Natural killer cell treated with Interleukin-12 subunit alpha and Interleukin-12 subunit beta and Interleukin-15 and Interleukin-18, amount 100 ng/mL, for 72 hours (primary cell): ENCODE measurements around the gene SLBP. TPM values are rescaled to one million over a fixed set of nuclear protein-coding genes. Genes with fewer than 3 reads are reported as not detected.

Experiments used
- ATAC-seq, 2 donors: fragments of 150-1000 bp; cut with Tn5 transposase in 1 of 2; sonication (Bioruptor Pico), chemical (Tn5 transposase) in 1 of 2; 2 replicates each; pipeline ENCODE4 v1.10.0; 2021
- DNase-seq: peaks from one replicate; pipeline ENCODE4 v3.0.0; 2022; ENCODE audit warnings: low spot score
- H3K27ac Mint-ChIP-seq, 2 donors: 1 replicate in 1 of 2; 2 replicates in 1 of 2; pipeline ENCODE4 v1.8.0; 2022; ENCODE audit warnings: mixed read lengths in 2 of 2, mild to moderate bottlenecking in 1 of 2, moderate library complexity in 1 of 2
- H3K27me3 Mint-ChIP-seq, 2 donors: 1 replicate in 1 of 2; 2 replicates in 1 of 2; pipeline ENCODE4 v1.8.0; 2022; ENCODE audit warnings: mixed read lengths in 2 of 2
- H3K36me3 Mint-ChIP-seq: one replicate; pipeline ENCODE4 v1.8.0; 2022; ENCODE audit warnings: mixed read lengths
- H3K4me1 Mint-ChIP-seq, 2 donors: 1 replicate in 1 of 2; 2 replicates in 1 of 2; pipeline ENCODE4 v1.8.0; 2022; ENCODE audit warnings: low read depth in 2 of 2, mixed read lengths in 2 of 2, mild to moderate bottlenecking in 1 of 2
- H3K4me3 Mint-ChIP-seq: one replicate; pipeline ENCODE4 v1.8.0; 2022; ENCODE audit warnings: mixed read lengths
- H3K9me3 Mint-ChIP-seq: 2 replicates; pipeline ENCODE4 v1.8.0; 2022; ENCODE audit warnings: mixed read lengths
- total RNA-seq, 2 donors: library from RNA; stranded (reverse); gene quantifications; one replicate each; pipeline ENCODE4 v1.2.3, GENCODE V29; 2022

The SLBP gene
- total RNA-seq, 2 donors from 2014 or later = 83.0 to 129 TPM

DNA sequence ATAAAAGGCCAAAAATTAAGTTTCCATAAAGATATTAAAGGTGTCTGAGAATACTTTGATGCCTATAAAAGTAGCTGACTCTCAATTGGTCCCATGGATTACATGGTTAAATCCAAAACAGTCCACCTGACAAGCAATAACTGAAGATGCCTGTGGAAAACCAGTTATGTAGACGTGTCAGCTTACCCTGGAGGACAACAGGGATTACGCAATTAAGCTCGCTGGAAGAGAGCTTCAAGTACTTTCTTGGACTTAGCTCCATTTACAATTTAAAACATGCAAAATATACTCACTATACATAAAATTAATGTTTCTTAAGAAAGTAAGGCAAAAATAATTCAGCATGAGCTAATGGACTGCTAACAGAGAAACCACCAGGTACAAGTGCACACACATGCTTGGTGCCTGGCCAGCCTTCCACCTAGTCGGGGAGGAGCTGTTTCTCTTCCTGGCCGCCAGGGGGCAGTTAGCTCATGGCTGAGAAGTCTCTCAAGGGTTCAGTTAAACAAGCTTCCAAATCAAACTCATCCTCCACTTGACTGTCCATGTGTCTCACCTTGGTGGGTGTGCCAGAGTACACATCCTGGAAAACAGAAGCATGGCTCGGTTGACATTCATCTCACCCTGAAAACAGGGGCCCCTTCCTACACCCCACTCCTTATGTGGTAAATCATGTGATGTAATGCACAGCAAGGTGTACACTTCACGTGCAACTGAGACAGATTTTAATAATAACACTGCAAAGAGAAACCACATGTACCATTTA, 18.8 kb downstream of the SLBP start:
- H3K36me3 Mint-ChIP-seq = peaks cover 23% of the 10 kb centered on the region
- no peaks in the 10 kb centered on the region for H3K27me3 Mint-ChIP-seq
- no peak overlapping the region for H3K27ac Mint-ChIP-seq
- no peaks in the 10 kb centered on the region for H3K9me3 Mint-ChIP-seq
- peak; percentile 86 for ATAC-seq
- peaks cover 0 to 2% of the 10 kb centered on the region in 2 donors for H3K4me1 Mint-ChIP-seq
- peak; percentile 79 for DNase-seq
- no peak overlapping the region for H3K4me3 Mint-ChIP-seq

GRCh38 chr4:1691737-1692373, 20.3 kb downstream of the SLBP start:
- Mint-ChIP-seq H3K27ac (no peak overlapping the region), H3K36me3 (peaks cover 23% of the 10 kb centered on the region), H3K27me3 (no peaks in the 10 kb centered on the region), H3K4me1 (peaks cover 0 to 2% of the 10 kb centered on the region in 2 donors), H3K4me3 (no peak overlapping the region), H3K9me3 (no peaks in the 10 kb centered on the region)
- DNase-seq = no peak
- no peak for ATAC-seq

DNA sequence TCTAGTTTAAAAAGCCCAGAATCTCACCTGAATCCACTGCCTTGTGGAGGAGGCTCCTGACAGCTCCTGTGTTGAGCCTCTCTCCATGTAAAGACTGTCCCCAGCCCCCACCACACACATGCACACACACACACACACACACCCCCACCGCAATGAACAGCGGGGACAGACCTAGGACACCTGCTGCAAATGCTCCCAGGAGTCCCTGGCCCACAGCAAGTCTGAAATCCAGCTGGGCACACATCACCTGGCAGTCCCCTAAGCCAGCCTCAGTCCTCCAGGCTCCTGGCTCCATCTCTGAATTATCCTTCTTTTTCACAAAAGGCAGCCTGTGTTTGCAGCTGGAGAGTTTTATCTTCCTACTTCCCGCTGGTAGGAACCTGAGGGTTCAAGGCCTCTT, 21.4 kb downstream of the SLBP start:
- Mint-ChIP-seq H3K9me3 (no peaks in the 10 kb centered on the region), H3K4me3 (no peak overlapping the region), H3K27me3 (no peaks in the 10 kb centered on the region), H3K27ac (no peak overlapping the region), H3K36me3 (peaks cover 16% of the 10 kb centered on the region), H3K4me1 (peaks cover 0 to 2% of the 10 kb centered on the region in 2 donors)
- ATAC-seq = no peak
- no peak for DNase-seq

GRCh38 chr4:1686440-1687036, 25.6 kb downstream of the SLBP start:
- peaks cover 6 to 10% of the 10 kb centered on the region in 2 donors for H3K4me1 Mint-ChIP-seq
- H3K4me3 Mint-ChIP-seq = no peak overlapping the region
- H3K27ac Mint-ChIP-seq = no peak overlapping the region
- no peaks in the 10 kb centered on the region for H3K9me3 Mint-ChIP-seq
- H3K27me3 Mint-ChIP-seq = no peaks in the 10 kb centered on the region
- DNase-seq (no peak), ATAC-seq (no peak)
- no peaks in the 10 kb centered on the region for H3K36me3 Mint-ChIP-seq

- DNase-seq = no peak
- H3K4me3 Mint-ChIP-seq = no peak overlapping the region
Measured at GRCh38 chr4:1685235-1686150, 26.6 kb downstream of the SLBP start.

DNA sequence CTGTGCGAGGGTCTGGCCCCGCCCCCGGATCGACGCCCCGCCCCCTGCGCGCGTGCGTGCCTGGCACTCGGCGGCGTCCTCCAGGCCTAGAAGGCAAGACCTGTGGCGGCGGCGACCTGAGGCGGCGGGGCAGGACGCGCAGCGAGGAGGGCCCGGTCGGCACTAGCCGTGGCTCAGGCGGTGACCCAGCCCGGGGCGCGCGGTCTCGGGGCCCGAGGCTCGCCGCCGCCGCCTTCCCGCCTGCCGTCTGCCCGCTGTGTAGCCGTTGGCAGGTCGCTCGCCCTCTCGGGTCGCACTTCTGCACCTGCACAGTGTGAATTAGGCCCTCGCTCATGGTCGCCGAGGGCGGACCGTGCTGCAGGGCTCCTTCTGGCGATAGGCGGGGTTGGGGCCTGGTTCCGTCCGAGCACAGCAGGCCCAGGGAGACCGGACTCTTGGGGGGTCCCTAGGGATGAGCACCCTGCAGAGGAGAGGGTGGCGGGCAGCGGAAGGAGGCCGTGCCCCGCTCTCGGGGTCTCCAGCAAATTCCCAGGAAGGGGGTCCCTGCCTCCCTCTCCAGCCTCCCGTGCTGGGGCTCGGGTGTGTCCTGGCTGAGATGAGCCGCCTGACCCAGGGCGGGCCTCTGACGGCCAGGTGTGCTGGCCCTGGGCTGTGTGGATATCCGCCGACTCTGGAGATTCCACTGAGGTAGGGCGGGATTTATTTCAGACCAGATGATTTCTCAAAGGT, 27.4 kb downstream of the SLBP start:
- ATAC-seq = peak in 1 of 2 donors; percentile 0

More at GRCh38 chr4:1685235-1686150, 26.6 kb downstream of the SLBP start:
- Mint-ChIP-seq H3K27me3 (no peaks in the 10 kb centered on the region), H3K9me3 (no peaks in the 10 kb centered on the region), H3K27ac (no peak overlapping the region), H3K4me1 (peaks cover 6 to 10% of the 10 kb centered on the region in 2 donors), H3K36me3 (no peaks in the 10 kb centered on the region)
- ATAC-seq = no peak

DNA sequence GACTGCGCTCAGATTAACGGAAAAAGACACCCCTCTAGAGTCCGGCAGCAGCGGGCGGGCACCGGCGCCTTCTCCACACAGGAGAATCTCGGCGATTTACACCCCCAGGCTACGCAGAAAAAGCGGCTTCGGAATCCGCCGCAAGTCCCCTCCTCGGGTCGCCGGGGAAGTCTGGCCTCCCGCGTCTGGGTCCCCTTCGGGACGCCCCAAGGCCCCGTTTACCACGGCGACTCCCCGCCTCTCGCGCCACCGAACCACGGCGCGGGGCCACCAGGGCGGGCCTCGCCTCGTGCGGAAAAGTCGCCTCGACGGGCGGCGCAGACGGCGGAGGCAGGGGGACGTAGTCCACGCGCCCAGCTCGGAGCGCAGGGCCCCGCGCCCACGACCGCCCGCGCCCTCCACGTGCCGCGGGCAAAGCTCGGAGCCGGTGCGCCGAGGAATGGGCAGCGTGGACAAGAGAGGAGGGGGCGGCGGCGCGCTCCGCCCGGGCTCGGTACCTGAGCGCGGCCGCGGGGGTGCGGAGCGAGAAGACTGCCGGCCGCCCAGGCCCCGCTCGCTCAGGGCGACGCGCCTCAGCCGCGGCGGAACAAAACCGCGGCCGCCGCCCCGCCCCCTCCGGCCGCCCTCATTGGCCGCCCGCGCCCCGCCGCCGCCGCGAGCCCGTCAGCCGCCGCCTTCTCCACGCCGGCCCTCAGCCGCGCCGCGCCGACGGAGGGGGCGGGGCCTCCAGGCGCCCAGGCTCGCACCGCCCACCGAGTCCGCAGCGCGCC, 28.2 kb downstream of the SLBP start, which contains the start of gene FAM53A:
FAM53A (minus strand) TSS at position 578 of the 770 bp plus-strand sequence. CDS start 15,572 bp downstream, outside the sequence.
- Mint-ChIP-seq H3K4me3 (peak within 1 kb of the TSS; percentile 89), H3K27me3 (no peaks in the 10 kb centered on the region), H3K9me3 (no peaks in the 10 kb centered on the region), H3K4me1 (peaks cover 6 to 10% of the 10 kb centered on the region in 2 donors), H3K27ac (peak within 1 kb of the TSS; percentile 54 to 79), H3K36me3 (no peaks in the 10 kb centered on the region)
- ATAC-seq (peak; percentile 98), DNase-seq (peak; percentile 96)

More for the DNA sequence above, 27.4 kb downstream of the SLBP start:
- no peaks in the 10 kb centered on the region for H3K36me3 Mint-ChIP-seq
- H3K27ac Mint-ChIP-seq = no peak overlapping the region
- no peak for DNase-seq
- H3K9me3 Mint-ChIP-seq = no peaks in the 10 kb centered on the region
- H3K4me3 Mint-ChIP-seq = no peak overlapping the region
- H3K27me3 Mint-ChIP-seq = no peaks in the 10 kb centered on the region
- H3K4me1 Mint-ChIP-seq = peaks cover 6 to 10% of the 10 kb centered on the region in 2 donors

DNA sequence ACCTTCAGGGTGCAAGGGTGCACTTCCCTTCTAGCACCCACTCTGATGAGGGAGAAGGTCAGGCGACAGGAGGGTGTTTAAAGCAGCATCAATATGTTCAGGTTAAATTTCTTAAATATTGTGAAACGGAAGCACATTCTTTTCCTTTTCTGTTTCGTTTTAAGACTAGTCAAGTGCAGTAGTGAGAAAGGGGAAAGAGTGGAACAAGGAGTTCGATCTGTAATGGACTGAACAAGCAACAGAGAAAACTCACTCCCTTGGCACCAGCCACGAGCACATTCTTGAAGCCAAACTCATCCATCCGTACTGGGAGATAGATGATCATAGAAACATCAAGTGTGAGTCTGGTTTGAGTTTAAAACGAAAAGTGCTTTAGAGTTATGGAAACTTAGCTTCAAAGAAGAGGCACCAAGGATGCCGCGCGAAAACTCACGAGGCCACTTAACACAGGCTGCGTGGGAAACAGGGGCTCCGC, 28.8 kb downstream of the SLBP start:
- Mint-ChIP-seq H3K9me3 (no peaks in the 10 kb centered on the region), H3K27me3 (no peaks in the 10 kb centered on the region), H3K36me3 (no peaks in the 10 kb centered on the region), H3K4me3 (peak overlapping the region; percentile 89), H3K27ac (peak overlapping the region; percentile 54 to 79), H3K4me1 (peaks cover 6 to 10% of the 10 kb centered on the region in 2 donors)
- DNase-seq = no peak
- ATAC-seq = no peak

DNA sequence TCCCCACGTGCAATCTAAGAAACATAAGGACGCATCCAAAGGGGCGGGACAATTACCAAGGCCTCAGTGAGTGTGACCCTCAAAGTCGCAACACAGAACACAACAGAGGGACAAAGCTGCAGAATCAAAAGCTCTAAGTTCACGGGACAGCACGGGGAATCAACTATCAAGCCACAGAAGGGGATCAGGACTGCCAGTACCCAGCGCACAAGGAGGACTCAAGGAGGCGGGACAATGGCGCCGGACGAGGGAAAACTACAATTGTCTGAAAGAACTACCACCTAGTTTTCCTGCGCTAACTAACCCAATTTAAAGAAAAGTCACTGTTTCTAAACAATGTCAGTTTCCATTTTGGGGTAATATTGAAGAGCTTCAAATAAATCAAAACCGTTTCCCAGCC, 29.3 kb downstream of the SLBP start:
- no peaks in the 10 kb centered on the region for H3K9me3 Mint-ChIP-seq
- H3K4me1 Mint-ChIP-seq = peaks cover 6 to 10% of the 10 kb centered on the region in 2 donors
- DNase-seq = no peak
- H3K36me3 Mint-ChIP-seq = no peaks in the 10 kb centered on the region
- peak overlapping the region; percentile 89 for H3K4me3 Mint-ChIP-seq
- H3K27me3 Mint-ChIP-seq = no peaks in the 10 kb centered on the region
- peak overlapping the region; percentile 54 to 79 for H3K27ac Mint-ChIP-seq
- no peak for ATAC-seq

DNA sequence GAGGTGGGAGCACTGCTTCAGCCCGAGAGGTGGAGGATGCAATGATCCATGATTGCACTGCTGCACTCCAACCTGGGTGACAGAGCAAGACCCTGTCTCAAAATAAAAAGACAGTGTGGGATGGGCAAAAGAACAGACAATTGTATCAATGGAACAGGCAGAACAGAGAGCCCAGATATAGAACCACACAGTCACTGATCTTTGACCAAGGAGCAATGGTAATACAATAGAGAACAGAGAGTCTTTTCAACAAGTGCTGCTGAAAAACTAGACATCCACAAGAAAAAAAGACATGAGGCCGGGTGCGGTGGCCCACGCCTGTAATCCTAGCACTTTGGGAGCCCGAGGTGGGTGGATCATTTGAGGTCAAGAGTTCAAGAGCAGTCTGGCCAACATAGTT, 33.9 kb downstream of the SLBP start:
- no peak for ATAC-seq
- peaks cover 3 to 6% of the 10 kb centered on the region in 2 donors for H3K4me1 Mint-ChIP-seq
- H3K9me3 Mint-ChIP-seq = no peaks in the 10 kb centered on the region
- H3K4me3 Mint-ChIP-seq = no peak overlapping the region
- H3K27me3 Mint-ChIP-seq = no peaks in the 10 kb centered on the region
- DNase-seq = no peak
- H3K36me3 Mint-ChIP-seq = no peaks in the 10 kb centered on the region
- no peak overlapping the region for H3K27ac Mint-ChIP-seq

DNA sequence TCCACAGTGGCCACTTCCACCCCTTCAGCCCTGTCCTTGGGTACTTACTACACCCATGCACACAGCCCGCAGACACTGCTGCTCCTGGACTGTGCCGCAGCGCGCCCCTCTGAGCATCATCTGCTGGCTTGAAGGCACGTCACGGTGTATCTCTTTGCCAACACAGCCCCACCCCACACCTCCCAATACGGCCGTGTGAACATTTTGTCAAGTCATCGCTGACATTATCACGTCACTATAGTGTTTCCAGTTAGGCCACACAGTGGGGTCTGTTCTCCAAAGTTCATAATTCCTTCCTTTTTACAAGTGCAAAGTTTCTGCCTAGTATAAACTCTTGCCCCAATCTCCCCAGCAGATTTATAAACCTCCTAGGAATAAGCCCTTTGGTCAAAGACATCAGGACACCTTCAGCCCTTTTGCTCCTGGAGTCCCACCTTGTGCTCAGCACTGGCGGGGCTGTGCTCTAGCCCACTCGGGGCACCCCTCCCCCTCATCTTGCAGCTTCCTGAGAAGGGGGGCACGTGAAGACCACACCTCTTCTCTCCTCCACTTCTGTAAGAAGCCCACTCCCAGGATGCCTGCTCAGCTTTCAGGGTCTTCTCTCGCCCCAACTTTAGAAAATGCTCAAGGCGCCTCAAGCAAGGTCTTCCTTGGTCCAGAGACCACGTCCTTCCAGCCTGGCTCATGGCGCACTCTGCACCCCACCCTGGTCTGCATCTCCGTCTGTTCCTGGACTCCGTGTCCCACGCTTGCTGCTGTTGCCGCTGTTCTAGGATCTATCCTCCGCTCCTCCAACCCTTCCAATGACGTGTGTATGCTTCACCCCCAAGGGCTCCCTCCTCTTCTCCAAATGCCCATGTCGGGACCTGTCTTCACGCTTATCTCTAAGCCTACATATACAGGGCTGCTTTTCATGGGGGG, 35.3 kb downstream of the SLBP start:
- ATAC-seq = no peak
- H3K27ac Mint-ChIP-seq = no peak overlapping the region
- no peaks in the 10 kb centered on the region for H3K9me3 Mint-ChIP-seq

More for the DNA sequence above, 35.3 kb downstream of the SLBP start:
- Mint-ChIP-seq H3K36me3 (no peaks in the 10 kb centered on the region), H3K4me3 (no peak overlapping the region), H3K27me3 (no peaks in the 10 kb centered on the region), H3K4me1 (no peaks in the 10 kb centered on the region)
- no peak for DNase-seq
